Transverse colon (tissue), 4 donors: Measurements from ENCODE around the gene COL6A5. TPM values are rescaled to one million over a fixed set of nuclear protein-coding genes. Genes with fewer than 3 reads are reported as not detected.

Experiments
- DNase-seq: peaks from one replicate; pipeline ENCODE4 v3.0.0-alpha.2; 2019
- H3K27ac ChIP-seq, 4 donors: fragments of 200-600 bp; sonication (generic); 2 replicates each; pipeline ENCODE4 v1.5.1; 2016 to 2018; ENCODE audit warnings: inconsistent platforms in 4 of 4
- H3K27me3 ChIP-seq: fragments of 200-600 bp; sonication (generic); 2 replicates; pipeline ENCODE4 v1.5.1; 2017; ENCODE audit warnings: inconsistent platforms
- H3K36me3 ChIP-seq, 4 donors: fragments of 200-600 bp; sonication (generic); 2 replicates each; pipeline ENCODE4 v1.5.1; 2017 to 2019; ENCODE audit warnings: inconsistent platforms in 4 of 4
- H3K4me1 ChIP-seq, 4 donors: fragments of 200-600 bp; sonication (generic); 2 replicates each; pipeline ENCODE4 v1.5.1; 2017 to 2020; ENCODE audit warnings: inconsistent platforms in 4 of 4
- H3K4me3 ChIP-seq, 4 donors: fragments of 200-600 bp; sonication (generic); 1 replicate in 1 of 4; 2 replicates in 3 of 4; pipeline versions ENCODE4 v1.5.1 to v1.6.1; 2017 to 2019; ENCODE audit warnings: inconsistent platforms in 4 of 4
- H3K9me3 ChIP-seq, 2 donors: fragments of 200-600 bp; sonication (generic); 2 replicates each; pipeline ENCODE4 v1.5.1; 2017 to 2019; ENCODE audit warnings: inconsistent platforms in 2 of 2
- EP300 ChIP-seq: sonication (generic); formaldehyde crosslinking; IDR thresholded peaks from one replicate; pipeline ENCODE4 v1.6.1; 2017; ENCODE audit warnings: antibody characterized with exemption, low read depth
- POLR2A ChIP-seq: fragments of 450-650 bp; IDR thresholded peaks from one replicate; pipeline ENCODE4 v1.6.1; 2016; ENCODE audit warnings: antibody characterized with exemption, mild to moderate bottlenecking, moderate library complexity
- POLR2AphosphoS5 ChIP-seq, 3 donors: sonication (generic); formaldehyde crosslinking; IDR thresholded peaks; one replicate each; pipeline ENCODE4 v1.6.1; 2016; ENCODE audit warnings: antibody characterized with exemption in 3 of 3
- WGBS, 2 donors: methylation state at CpG; one replicate each; pipeline ENCODE4 v1.1.5; 2018; ENCODE audit warnings: low coverage in 1 of 2; 5-methylcytosine and 5-hydroxymethylcytosine counted together
- in situ Hi-C, 4 donors: fragments of 200-750 bp; cut with MboI; loops; one replicate each; pipeline versions ENCODE4 v1.15.0 to v1.15.1; 2017; ENCODE audit warnings: low sequenced_read_pairs in 3 of 4, low pct_ligation_motif_present in 1 of 4, low pct_unique_long_range_greater_than_20kb in 1 of 4
- intact Hi-C: fragments of 100-400 bp; cut with DNase I; formaldehyde crosslinking; loops from one replicate; pipeline ENCODE4 v1.15.1; 2023; ENCODE audit warnings: low total_unique reads
- total RNA-seq, 4 donors: library from RNA; depleted of rRNA; stranded (reverse); fragments of >200 nt; gene quantifications; one replicate each; pipeline ENCODE4 v1.1.0, GENCODE V29; 2016
- TF ChIP-seq, protein P1 (sequence below), 5 experiments: fragments of 200-600 bp in 3 of 5; fragments of 450-650 bp in 2 of 5; sonication (generic) in 3 of 5; IDR thresholded peaks; 1 replicate in 2 of 5; 2 replicates in 3 of 5; pipeline ENCODE4 v1.5.1; 2016 to 2017; ENCODE audit warnings: antibody characterized with exemption in 5 of 5, inconsistent platforms in 3 of 5, mild to moderate bottlenecking in 2 of 5, moderate library complexity in 1 of 5

The COL6A5 gene
- total RNA-seq, 4 donors from 2014 or later = not detected

DNA sequence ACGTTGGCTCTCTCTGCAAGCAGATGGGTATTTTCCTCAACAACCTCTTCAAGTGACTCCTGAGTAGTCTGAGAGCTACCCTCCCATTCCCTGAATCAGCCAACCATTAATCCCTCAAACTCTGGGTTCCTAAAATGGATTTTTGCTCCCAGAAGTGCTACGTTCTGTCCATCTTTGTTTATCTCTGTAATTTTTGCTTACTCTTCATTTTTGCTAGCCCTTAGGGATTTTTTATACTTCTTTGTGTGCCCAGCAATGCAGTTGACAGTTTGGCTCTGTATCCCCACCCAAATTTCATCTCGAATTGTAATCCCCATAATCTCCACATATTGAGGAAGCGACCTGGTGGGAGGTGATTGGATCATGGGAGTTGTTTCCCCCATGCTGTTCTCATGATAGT is 35.4 kb upstream of the COL6A5 start:
- Histone ChIP-seq H3K36me3 (no peaks in the 10 kb centered on the region), H3K27me3 (no peaks in the 10 kb centered on the region), H3K9me3 (no peaks in the 10 kb centered on the region), H3K4me3 (no peak overlapping the region), H3K27ac (no peak overlapping the region), H3K4me1 (no peaks in the 10 kb centered on the region)
- WGBS, 2 donors = 62 to 68% methylated on average over 4 of the region's 4 CpGs
- in situ Hi-C loops = no loop called here
- no peak for TF ChIP-seq POLR2A
- no peak for TF ChIP-seq EP300
- TF ChIP-seq, protein P1, sequence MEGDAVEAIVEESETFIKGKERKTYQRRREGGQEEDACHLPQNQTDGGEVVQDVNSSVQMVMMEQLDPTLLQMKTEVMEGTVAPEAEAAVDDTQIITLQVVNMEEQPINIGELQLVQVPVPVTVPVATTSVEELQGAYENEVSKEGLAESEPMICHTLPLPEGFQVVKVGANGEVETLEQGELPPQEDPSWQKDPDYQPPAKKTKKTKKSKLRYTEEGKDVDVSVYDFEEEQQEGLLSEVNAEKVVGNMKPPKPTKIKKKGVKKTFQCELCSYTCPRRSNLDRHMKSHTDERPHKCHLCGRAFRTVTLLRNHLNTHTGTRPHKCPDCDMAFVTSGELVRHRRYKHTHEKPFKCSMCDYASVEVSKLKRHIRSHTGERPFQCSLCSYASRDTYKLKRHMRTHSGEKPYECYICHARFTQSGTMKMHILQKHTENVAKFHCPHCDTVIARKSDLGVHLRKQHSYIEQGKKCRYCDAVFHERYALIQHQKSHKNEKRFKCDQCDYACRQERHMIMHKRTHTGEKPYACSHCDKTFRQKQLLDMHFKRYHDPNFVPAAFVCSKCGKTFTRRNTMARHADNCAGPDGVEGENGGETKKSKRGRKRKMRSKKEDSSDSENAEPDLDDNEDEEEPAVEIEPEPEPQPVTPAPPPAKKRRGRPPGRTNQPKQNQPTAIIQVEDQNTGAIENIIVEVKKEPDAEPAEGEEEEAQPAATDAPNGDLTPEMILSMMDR (IDR thresholded peaks at IDR 0.05) = no peak
- no peak for TF ChIP-seq POLR2AphosphoS5 (IDR thresholded peaks at IDR 0.05)
- intact Hi-C loops = no loop called here
- no peak for DNase-seq

DNA sequence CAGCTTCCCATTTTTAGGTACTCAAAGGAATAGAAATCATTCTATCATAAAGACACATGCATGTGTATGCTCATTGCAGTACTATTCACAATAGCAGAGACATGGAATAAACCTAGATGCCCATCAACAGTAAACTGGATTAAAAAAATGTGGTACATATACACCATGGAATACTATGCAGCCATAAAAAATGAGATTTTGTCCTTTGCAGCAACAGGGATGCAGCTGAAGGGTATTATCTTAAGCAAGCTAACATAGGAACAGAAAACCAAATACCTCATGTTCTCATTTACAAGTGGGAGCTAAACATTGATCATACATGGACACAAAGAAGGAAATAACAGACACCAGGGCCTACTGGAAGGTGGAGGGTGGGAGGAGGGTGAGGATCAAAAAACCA is 33.1 kb upstream of the COL6A5 start:
- no peak overlapping the region for H3K27ac ChIP-seq
- H3K4me1 ChIP-seq = no peaks in the 10 kb centered on the region
- H3K4me3 ChIP-seq = no peak overlapping the region
- DNase-seq = no peak
- TF ChIP-seq, protein P1 (IDR thresholded peaks at IDR 0.05) = no peak
- TF ChIP-seq POLR2AphosphoS5 (IDR thresholded peaks at IDR 0.05) (no peak), EP300 (no peak), POLR2A (no peak)
- no peaks in the 10 kb centered on the region for H3K9me3 ChIP-seq
- intact Hi-C loops = no loop called here
- H3K36me3 ChIP-seq = no peaks in the 10 kb centered on the region
- no peaks in the 10 kb centered on the region for H3K27me3 ChIP-seq
- in situ Hi-C loops = no loop called here

DNA sequence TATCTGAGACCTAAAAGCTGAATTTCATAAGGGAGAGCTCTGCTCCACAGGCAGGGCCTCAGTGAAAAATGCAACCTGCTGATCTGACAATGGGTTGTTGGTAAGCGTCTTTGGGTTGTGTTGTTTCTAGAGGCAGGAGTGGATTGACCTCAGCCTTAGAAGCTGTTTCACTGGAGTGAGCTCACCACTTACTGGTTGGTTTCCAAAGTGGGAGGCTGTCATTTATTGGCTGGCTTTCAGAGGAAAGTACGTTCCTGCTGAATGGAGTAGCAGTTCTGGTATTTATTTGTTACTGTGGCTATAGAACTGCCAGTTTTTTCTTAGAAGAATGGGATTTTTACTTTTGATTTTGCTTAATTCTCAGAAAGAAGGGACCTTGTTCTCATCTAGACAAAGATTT is 29.3 kb upstream of the COL6A5 start:
- no peaks in the 10 kb centered on the region for H3K36me3 ChIP-seq
- H3K27me3 ChIP-seq = no peaks in the 10 kb centered on the region
- H3K4me3 ChIP-seq = no peak overlapping the region
- no peaks in the 10 kb centered on the region for H3K4me1 ChIP-seq
- no peak overlapping the region for H3K27ac ChIP-seq
- intact Hi-C loops = no loop called here
- WGBS, 2 donors = 35 to 46% methylated on average over 2 of the region's 2 CpGs
- TF ChIP-seq POLR2AphosphoS5 (IDR thresholded peaks at IDR 0.05) (no peak), POLR2A (no peak)
- in situ Hi-C loops = no loop called here
- DNase-seq = peak; percentile 10
- no peaks in the 10 kb centered on the region for H3K9me3 ChIP-seq

DNA sequence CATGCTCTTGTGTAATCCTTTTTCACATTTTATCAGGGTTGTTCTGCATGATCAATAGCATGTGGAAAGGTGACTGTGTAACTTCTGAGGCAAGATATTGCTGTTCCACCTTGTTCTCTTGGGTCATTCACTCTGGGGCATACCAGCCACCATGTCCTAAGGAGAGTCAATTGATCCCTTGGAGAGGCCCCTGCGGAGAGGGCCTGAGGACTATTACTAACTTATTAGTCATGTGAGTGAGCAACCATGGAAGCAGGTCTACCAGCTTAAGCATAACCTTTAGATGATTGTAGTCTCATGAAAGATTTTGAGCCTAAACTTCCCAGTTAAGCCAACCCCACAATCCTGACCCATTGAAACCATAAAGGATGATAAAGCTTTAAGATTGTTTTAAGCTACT is 22.0 kb upstream of the COL6A5 start:
- WGBS, 2 donors = 95% methylated on average over 1 of the region's 1 CpG; no CpG with 5 or more reads in 1 of the 2 donors

DNA sequence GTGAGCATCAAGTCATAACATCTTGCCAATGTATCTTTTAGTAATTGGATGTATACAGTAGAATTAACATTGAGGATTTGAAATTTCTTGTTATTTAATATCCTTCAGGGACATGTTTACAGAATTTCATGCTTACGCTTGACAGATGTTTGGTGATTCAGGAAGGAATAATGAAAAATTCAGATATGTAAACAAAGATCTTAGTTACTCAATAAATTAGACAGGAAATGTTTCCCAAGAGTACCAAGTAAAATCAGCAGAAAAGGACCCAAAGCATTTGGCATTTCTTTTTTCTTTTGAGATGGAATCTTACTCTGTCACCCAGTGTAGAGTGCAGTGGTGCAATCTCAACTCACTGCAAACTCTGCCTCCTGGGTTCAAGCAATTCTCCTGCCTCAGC is 4.7 kb upstream of the COL6A5 start:
- no peak overlapping the region for H3K27ac ChIP-seq
- in situ Hi-C loops = no loop called here
- DNase-seq = no peak
- H3K27me3 ChIP-seq = peaks cover 17% of the 10 kb centered on the region
- whole genome bisulfite sequencing, 2 donors = 71% methylated on average over 1 of the region's 1 CpG
- H3K4me1 ChIP-seq = no peaks in the 10 kb centered on the region
- H3K9me3 ChIP-seq = no peaks in the 10 kb centered on the region
- intact Hi-C loops = no loop called here
- no peak for TF ChIP-seq POLR2A
- TF ChIP-seq POLR2AphosphoS5 (IDR thresholded peaks at IDR 0.05) = no peak
- TF ChIP-seq EP300 = no peak
- TF ChIP-seq, protein P1 (IDR thresholded peaks at IDR 0.05) = no peak
- no peak overlapping the region for H3K4me3 ChIP-seq
- H3K36me3 ChIP-seq = no peaks in the 10 kb centered on the region

More for the DNA sequence above, 22.0 kb upstream of the COL6A5 start:
- Histone ChIP-seq H3K36me3 (no peaks in the 10 kb centered on the region), H3K4me1 (no peaks in the 10 kb centered on the region), H3K4me3 (no peak overlapping the region), H3K9me3 (no peaks in the 10 kb centered on the region), H3K27ac (no peak overlapping the region), H3K27me3 (no peaks in the 10 kb centered on the region)
- DNase-seq = no peak
- in situ Hi-C loops (no loop called here), intact Hi-C loops (no loop called here)
- TF ChIP-seq EP300 (no peak), POLR2A (no peak), POLR2AphosphoS5 (IDR thresholded peaks at IDR 0.05) (no peak)
- TF ChIP-seq, protein P1 (IDR thresholded peaks at IDR 0.05) = no peak
